ENCODE results near the gene OR2C1. TPM values are rescaled to one million over a fixed set of nuclear protein-coding genes. Genes with fewer than 3 reads are reported as not detected.

The OR2C1 gene
- polyA plus RNA-seq, 1 donor (not counting 4 experiments of a cell fraction or from before 2014, with no cell fraction given), result 0.14 TPM

DNA sequence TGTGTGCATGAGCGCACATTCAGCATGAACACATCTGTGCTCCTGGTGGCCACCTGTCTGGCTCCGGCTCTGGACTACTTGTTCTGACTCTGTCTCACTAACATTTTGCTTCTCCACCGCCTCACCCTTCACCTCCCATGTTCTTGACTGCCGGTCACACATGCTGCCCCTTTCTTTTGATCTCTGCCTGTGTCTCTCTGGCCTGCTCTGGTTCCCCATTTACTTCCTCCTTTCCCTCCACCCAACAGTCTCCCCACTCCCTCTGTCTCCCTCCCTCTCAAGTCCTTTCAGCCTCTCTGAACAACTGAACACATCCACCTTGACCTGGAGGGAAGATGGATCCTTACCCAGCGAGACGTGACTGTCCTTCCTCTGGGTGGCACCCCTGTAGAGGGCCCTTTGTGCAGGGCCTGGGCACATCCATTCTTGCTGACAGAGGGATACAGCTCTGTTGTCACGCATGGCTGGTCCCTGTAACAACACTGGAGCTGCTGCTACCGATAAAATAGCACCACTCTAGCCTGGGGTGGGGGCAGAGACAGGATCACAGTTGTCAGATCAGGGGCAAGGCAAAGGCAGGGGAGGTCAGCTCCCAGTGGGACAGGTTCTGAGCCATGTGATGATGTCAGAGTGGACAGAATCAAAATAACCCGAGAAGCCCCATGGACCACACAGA is 34.1 kb downstream of the OR2C1 start:
- peaks cover 28 to 29% of the 10 kb centered on the region in 2 experiments for H3K36me3 ChIP-seq (ENCODE audit: control insufficient read depth in 2 of 2, extremely low read depth in 1 of 2, insufficient read depth in 2 of 2, low read length in 2 of 2)
- FAIRE-seq, result no peak

DNA sequence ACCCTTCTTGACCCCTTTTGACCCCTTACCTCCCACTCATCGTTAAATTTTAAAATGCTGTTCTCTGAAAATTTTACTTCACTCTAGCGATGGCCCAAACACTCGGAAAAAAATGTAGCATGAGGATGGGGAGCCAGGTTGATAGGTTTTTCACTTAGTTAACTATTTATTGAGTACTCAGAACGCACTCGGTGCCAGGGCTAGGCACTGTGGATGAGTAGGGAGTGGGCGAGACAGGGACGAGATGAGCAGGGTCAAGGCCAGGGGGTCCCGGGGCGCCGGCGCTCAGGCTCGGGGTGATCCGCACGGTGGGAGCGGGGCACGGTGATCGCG is 44.7 kb downstream of the OR2C1 start:
- no peak for DNase-seq (ENCODE audit: low read depth, low spot score)
- peaks cover 56% of the 10 kb centered on the region for H3K79me2 ChIP-seq (ENCODE audit: control insufficient read depth, insufficient read depth, low read length)
- TF ChIP-seq EZH2 (IDR thresholded peaks at IDR 0.05; ENCODE audit: low read length), result no peak
- TF ChIP-seq, protein P1, sequence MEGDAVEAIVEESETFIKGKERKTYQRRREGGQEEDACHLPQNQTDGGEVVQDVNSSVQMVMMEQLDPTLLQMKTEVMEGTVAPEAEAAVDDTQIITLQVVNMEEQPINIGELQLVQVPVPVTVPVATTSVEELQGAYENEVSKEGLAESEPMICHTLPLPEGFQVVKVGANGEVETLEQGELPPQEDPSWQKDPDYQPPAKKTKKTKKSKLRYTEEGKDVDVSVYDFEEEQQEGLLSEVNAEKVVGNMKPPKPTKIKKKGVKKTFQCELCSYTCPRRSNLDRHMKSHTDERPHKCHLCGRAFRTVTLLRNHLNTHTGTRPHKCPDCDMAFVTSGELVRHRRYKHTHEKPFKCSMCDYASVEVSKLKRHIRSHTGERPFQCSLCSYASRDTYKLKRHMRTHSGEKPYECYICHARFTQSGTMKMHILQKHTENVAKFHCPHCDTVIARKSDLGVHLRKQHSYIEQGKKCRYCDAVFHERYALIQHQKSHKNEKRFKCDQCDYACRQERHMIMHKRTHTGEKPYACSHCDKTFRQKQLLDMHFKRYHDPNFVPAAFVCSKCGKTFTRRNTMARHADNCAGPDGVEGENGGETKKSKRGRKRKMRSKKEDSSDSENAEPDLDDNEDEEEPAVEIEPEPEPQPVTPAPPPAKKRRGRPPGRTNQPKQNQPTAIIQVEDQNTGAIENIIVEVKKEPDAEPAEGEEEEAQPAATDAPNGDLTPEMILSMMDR (optimal IDR thresholded peaks at IDR 0.05 in 1 of 3, IDR thresholded peaks at IDR 0.05 in 1 of 3, conservative IDR thresholded peaks at IDR 0.05 in 1 of 3; ENCODE audit: extremely low read depth in 1 of 3, insufficient read depth in 2 of 3, low read length in 3 of 3), result no peak

More for the DNA sequence above, 34.1 kb downstream of the OR2C1 start:
- no peak for TF ChIP-seq EZH2 (IDR thresholded peaks at IDR 0.05; ENCODE audit: low read length)
- TF ChIP-seq, protein P1 (optimal IDR thresholded peaks at IDR 0.05 in 1 of 3, IDR thresholded peaks at IDR 0.05 in 1 of 3, conservative IDR thresholded peaks at IDR 0.05 in 1 of 3; ENCODE audit: extremely low read depth in 1 of 3, insufficient read depth in 2 of 3, low read length in 3 of 3), result no peak
- no peak overlapping the region for H3K4me2 ChIP-seq (ENCODE audit: control insufficient read depth, extremely low read depth, insufficient read depth, low read depth, low read length)
- no peaks in the 10 kb centered on the region for H3K9me1 ChIP-seq (ENCODE audit: control insufficient read depth, extremely low read depth, insufficient read depth, low read length)
- H3K27ac ChIP-seq (ENCODE audit: control insufficient read depth, insufficient read depth, low read length), result no peak overlapping the region
- no peak overlapping the region for H3K9ac ChIP-seq (ENCODE audit: control insufficient read depth, extremely low read depth, insufficient read depth, low read length)
- H3K4me1 ChIP-seq (ENCODE audit: control insufficient read depth, extremely low read depth, insufficient read depth, low read length), result no peaks in the 10 kb centered on the region
- no peak for DNase-seq (ENCODE audit: low read depth, low spot score)
- no peak overlapping the region for H3K4me3 ChIP-seq (ENCODE audit: control insufficient read depth in 2 of 3, extremely low read depth in 1 of 3, insufficient read depth in 2 of 3, low read depth in 1 of 3, low read length in 3 of 3)
- H3K79me2 ChIP-seq (ENCODE audit: control insufficient read depth, insufficient read depth, low read length), result peaks cover 15% of the 10 kb centered on the region
- dilution Hi-C loops (cut with MboI; ENCODE audit: extremely low pct_ligation_motif_present, low sequenced_read_pairs), result no loop called here
- no peak overlapping the region for H2AFZ ChIP-seq (ENCODE audit: control insufficient read depth, low read length)
- H4K20me1 ChIP-seq (ENCODE audit: control insufficient read depth, extremely low read depth, insufficient read depth, low read length), result no peaks in the 10 kb centered on the region
- no peaks in the 10 kb centered on the region for H3K27me3 ChIP-seq (ENCODE audit: control insufficient read depth, extremely low read depth, insufficient read depth, low read length)
- peaks cover 2% of the 10 kb centered on the region for H3K9me3 ChIP-seq (ENCODE audit: control insufficient read depth, low read depth, low read length)

More for the DNA sequence above, 44.7 kb downstream of the OR2C1 start:
- H3K9me1 ChIP-seq (ENCODE audit: control insufficient read depth, extremely low read depth, insufficient read depth, low read length), result no peaks in the 10 kb centered on the region
- H3K4me1 ChIP-seq (ENCODE audit: control insufficient read depth, extremely low read depth, insufficient read depth, low read length), result peaks cover 7% of the 10 kb centered on the region
- H3K27ac ChIP-seq (ENCODE audit: control insufficient read depth, insufficient read depth, low read length), result peak overlapping the region; percentile 71
- no peak for FAIRE-seq
- peak overlapping the region; percentile 89 for H3K9ac ChIP-seq (ENCODE audit: control insufficient read depth, extremely low read depth, insufficient read depth, low read length)
- no peaks in the 10 kb centered on the region for H4K20me1 ChIP-seq (ENCODE audit: control insufficient read depth, extremely low read depth, insufficient read depth, low read length)
- H2AFZ ChIP-seq (ENCODE audit: control insufficient read depth, low read length), result peak overlapping the region; percentile 83
- peak overlapping the region; percentile 91 to 98 (median 94) for H3K4me3 ChIP-seq (ENCODE audit: control insufficient read depth in 2 of 3, extremely low read depth in 1 of 3, insufficient read depth in 2 of 3, low read depth in 1 of 3, low read length in 3 of 3)
- peaks cover 20 to 24% of the 10 kb centered on the region in 2 experiments for H3K36me3 ChIP-seq (ENCODE audit: control insufficient read depth in 2 of 2, extremely low read depth in 1 of 2, insufficient read depth in 2 of 2, low read length in 2 of 2)
- no peaks in the 10 kb centered on the region for H3K9me3 ChIP-seq (ENCODE audit: control insufficient read depth, low read depth, low read length)
- H3K4me2 ChIP-seq (ENCODE audit: control insufficient read depth, extremely low read depth, insufficient read depth, low read depth, low read length), result peak overlapping the region; percentile 90
- H3K27me3 ChIP-seq (ENCODE audit: control insufficient read depth, extremely low read depth, insufficient read depth, low read length), result no peaks in the 10 kb centered on the region
- dilution Hi-C loops (cut with MboI; ENCODE audit: extremely low pct_ligation_motif_present, low sequenced_read_pairs), result no loop called here
